Choroid plexus epithelial cell (primary cell): ENCODE measurements around the gene BHLHE41.

Source experiments
- DNase-seq: peaks from one replicate; pipeline ENCODE4 v3.0.0-alpha.2; 2010; ENCODE audit warnings: low read depth
- H3K4me3 ChIP-seq: 2 replicates; pipeline ENCODE4 v1.5.1; 2011; ENCODE audit warnings: low read depth, mild to moderate bottlenecking, control low read depth, low read length, moderate library complexity
- TF ChIP-seq, protein P1 (sequence below): conservative IDR thresholded peaks from 2 replicates; pipeline ENCODE4 v1.5.1; 2011; ENCODE audit warnings: low read depth, mild to moderate bottlenecking, control low read depth, inconsistent platforms, low read length, moderate library complexity

Gene BHLHE41

GRCh38 chr12:26126340-26127284 is 1.8 kb upstream of the BHLHE41 start:
- peak overlapping the region; percentile 74 for H3K4me3 ChIP-seq
- TF ChIP-seq, protein P1, sequence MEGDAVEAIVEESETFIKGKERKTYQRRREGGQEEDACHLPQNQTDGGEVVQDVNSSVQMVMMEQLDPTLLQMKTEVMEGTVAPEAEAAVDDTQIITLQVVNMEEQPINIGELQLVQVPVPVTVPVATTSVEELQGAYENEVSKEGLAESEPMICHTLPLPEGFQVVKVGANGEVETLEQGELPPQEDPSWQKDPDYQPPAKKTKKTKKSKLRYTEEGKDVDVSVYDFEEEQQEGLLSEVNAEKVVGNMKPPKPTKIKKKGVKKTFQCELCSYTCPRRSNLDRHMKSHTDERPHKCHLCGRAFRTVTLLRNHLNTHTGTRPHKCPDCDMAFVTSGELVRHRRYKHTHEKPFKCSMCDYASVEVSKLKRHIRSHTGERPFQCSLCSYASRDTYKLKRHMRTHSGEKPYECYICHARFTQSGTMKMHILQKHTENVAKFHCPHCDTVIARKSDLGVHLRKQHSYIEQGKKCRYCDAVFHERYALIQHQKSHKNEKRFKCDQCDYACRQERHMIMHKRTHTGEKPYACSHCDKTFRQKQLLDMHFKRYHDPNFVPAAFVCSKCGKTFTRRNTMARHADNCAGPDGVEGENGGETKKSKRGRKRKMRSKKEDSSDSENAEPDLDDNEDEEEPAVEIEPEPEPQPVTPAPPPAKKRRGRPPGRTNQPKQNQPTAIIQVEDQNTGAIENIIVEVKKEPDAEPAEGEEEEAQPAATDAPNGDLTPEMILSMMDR: peak; percentile 18
- peak; percentile 79 for DNase-seq

GRCh38 chr12:26125400-26126339 is 833 bp upstream of the BHLHE41 start:
- peak overlapping the region; percentile 74 for H3K4me3 ChIP-seq
- peak; percentile 75 for DNase-seq
- TF ChIP-seq, protein P1: no peak

DNA sequence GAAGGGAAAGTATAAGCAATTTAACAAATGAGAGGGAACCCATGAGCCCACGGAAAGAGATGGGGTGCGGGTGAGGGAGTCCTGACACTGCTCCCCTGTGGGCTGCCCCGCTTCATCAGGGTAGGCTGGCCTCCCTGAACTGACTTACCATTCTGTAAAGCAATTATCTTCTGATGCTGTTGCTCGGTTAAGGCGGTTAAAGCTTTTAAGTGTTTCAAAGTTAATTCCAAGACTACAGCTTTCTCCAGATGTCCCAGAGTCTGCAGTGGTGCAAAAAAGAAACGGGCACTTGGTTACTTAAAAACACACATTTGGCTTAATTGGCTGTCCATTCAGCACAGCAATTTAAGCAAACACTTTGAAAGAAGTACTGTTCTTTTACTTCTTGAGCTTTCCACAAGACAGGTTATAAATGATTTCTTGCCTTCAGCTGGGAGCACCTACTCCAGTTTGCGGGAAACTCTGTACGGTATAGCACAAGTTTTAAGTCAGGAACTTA is 1.3 kb downstream of the BHLHE41 start:
- H3K4me3 ChIP-seq: peak overlapping the region; percentile 74
- TF ChIP-seq, protein P1: no peak
- DNase-seq: peak; percentile 45

GRCh38 chr12:26122681-26123481 is 2.0 kb downstream of the BHLHE41 start:
- peak overlapping the region; percentile 74 for H3K4me3 ChIP-seq
- peak; percentile 85 for DNase-seq
- TF ChIP-seq, protein P1: peak; percentile 61

DNA sequence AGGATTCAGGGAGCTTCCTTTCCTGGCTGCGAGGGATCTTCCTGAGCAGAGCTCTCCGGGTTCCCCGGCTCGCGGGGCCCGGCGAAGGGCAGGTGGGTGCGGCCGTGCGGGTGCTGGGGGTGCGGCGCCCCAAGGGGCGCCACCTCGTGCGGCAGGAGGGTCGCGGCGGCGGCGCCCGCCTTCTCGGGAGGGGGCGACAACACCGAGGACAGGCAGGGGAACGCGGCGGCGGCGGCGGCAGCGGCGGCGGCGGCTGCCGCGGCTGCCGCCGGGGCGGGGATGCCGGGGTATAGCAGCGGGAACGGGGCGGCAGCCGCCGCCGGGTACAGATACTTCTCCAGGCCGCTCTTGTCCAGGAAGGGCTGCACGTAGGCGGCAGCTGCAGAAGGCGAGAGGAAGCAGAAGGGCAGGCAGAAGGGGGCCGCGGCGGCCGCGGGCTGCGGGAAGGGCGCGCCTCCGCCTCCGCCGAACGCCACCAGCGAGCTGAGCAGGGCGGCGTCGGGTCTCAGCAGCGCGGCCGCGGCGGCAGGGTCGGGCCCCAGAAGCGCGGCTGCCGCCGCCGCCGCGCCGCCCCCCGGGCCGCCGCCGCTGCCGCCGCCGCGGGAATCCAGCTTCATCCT is 2.7 kb downstream of the BHLHE41 start:
- TF ChIP-seq, protein P1: no peak
- peak overlapping the region; percentile 74 for H3K4me3 ChIP-seq
- DNase-seq: no peak
